Nephron progenitor cell (in vitro differentiated cells): Measurements from ENCODE around the gene RHBDL3.

ENCODE experiments used
- DNase-seq: peaks from one replicate; pipeline ENCODE4 v3.0.0; 2021
- H3K27ac Mint-ChIP-seq: 2 replicates; pipeline ENCODE4 v1.8.0; 2021; ENCODE audit warnings: mild to moderate bottlenecking, moderate library complexity, mixed read lengths
- H3K27me3 Mint-ChIP-seq: 2 replicates; pipeline ENCODE4 v1.8.0; 2021; ENCODE audit warnings: mild to moderate bottlenecking, low read depth, mixed read lengths; ENCODE audit not compliant: poor library complexity
- H3K36me3 Mint-ChIP-seq: 2 replicates; pipeline ENCODE4 v1.8.0; 2021; ENCODE audit warnings: low read depth, mixed read lengths
- H3K4me1 Mint-ChIP-seq: 2 replicates; pipeline ENCODE4 v1.8.0; 2021; ENCODE audit warnings: mixed read lengths
- H3K4me3 Mint-ChIP-seq: 2 replicates; pipeline ENCODE4 v1.8.0; 2021; ENCODE audit warnings: mild to moderate bottlenecking, moderate library complexity, mixed read lengths
- H3K9me3 Mint-ChIP-seq: 2 replicates; pipeline ENCODE4 v1.8.0; 2021; ENCODE audit warnings: mild to moderate bottlenecking, moderate library complexity, mixed read lengths
- CTCF ChIP-seq: fragments of 200-600 bp; sonication (generic); IDR thresholded peaks from 2 replicates; pipeline ENCODE4 v1.5.0; 2021; ENCODE audit warnings: antibody characterized with exemption

Gene RHBDL3

GRCh38 chr17:32267690-32268205, 2.1 kb downstream of the RHBDL3 start:
- no peak for TF ChIP-seq CTCF
- H3K27me3 Mint-ChIP-seq = peaks cover 82% of the 10 kb centered on the region
- H3K9me3 Mint-ChIP-seq = no peaks in the 10 kb centered on the region
- H3K36me3 Mint-ChIP-seq = no peaks in the 10 kb centered on the region
- H3K27ac Mint-ChIP-seq = no peak overlapping the region
- DNase-seq = peak; percentile 42
- H3K4me3 Mint-ChIP-seq = peak overlapping the region; percentile 71
- peaks cover 47% of the 10 kb centered on the region for H3K4me1 Mint-ChIP-seq

- Mint-ChIP-seq H3K27me3 (peaks cover 80% of the 10 kb centered on the region), H3K36me3 (no peaks in the 10 kb centered on the region), H3K9me3 (no peaks in the 10 kb centered on the region), H3K27ac (no peak overlapping the region), H3K4me3 (no peak overlapping the region), H3K4me1 (peaks cover 50% of the 10 kb centered on the region)
- no peak for DNase-seq
- no peak for TF ChIP-seq CTCF
These were observed 3.2 kb downstream of the RHBDL3 start for GRCh38 chr17:32268734-32269288.

GRCh38 chr17:32269377-32269776, 3.7 kb downstream of the RHBDL3 start:
- H3K4me1 Mint-ChIP-seq = peaks cover 50% of the 10 kb centered on the region
- H3K27ac Mint-ChIP-seq = no peak overlapping the region
- H3K9me3 Mint-ChIP-seq = no peaks in the 10 kb centered on the region
- peaks cover 80% of the 10 kb centered on the region for H3K27me3 Mint-ChIP-seq
- no peaks in the 10 kb centered on the region for H3K36me3 Mint-ChIP-seq
- DNase-seq = no peak
- no peak overlapping the region for H3K4me3 Mint-ChIP-seq
- no peak for TF ChIP-seq CTCF

GRCh38 chr17:32271844-32272243, 6.2 kb downstream of the RHBDL3 start:
- Mint-ChIP-seq H3K27me3 (peaks cover 70% of the 10 kb centered on the region), H3K4me3 (no peak overlapping the region), H3K4me1 (peaks cover 61% of the 10 kb centered on the region), H3K27ac (no peak overlapping the region), H3K9me3 (no peaks in the 10 kb centered on the region), H3K36me3 (no peaks in the 10 kb centered on the region)
- no peak for TF ChIP-seq CTCF
- no peak for DNase-seq

- Mint-ChIP-seq H3K9me3 (no peaks in the 10 kb centered on the region), H3K27ac (no peak overlapping the region), H3K4me3 (no peak overlapping the region), H3K27me3 (peaks cover 61% of the 10 kb centered on the region), H3K36me3 (no peaks in the 10 kb centered on the region), H3K4me1 (peaks cover 52% of the 10 kb centered on the region)
- no peak for DNase-seq
- TF ChIP-seq CTCF = no peak
These were observed 8.5 kb downstream of the RHBDL3 start for GRCh38 chr17:32274101-32274500.

- no peak overlapping the region for H3K4me3 Mint-ChIP-seq
- H3K27ac Mint-ChIP-seq = no peak overlapping the region
These were observed 9.0 kb downstream of the RHBDL3 start for GRCh38 chr17:32274643-32275042.

More at GRCh38 chr17:32274643-32275042, 9.0 kb downstream of the RHBDL3 start:
- Mint-ChIP-seq H3K4me1 (peaks cover 57% of the 10 kb centered on the region), H3K36me3 (no peaks in the 10 kb centered on the region), H3K27me3 (peaks cover 60% of the 10 kb centered on the region), H3K9me3 (no peaks in the 10 kb centered on the region)
- no peak for TF ChIP-seq CTCF
- DNase-seq = no peak
